ENCODE results near the gene DYDC2.
"Not testable (repeated sequence)": the region's sequence is repeated elsewhere in the genome, so short reads cannot be mapped to it uniquely, and the experiment has no call there.

Gene DYDC2

GRCh38 chr10:80413271-80413996, 56.9 kb downstream of the DYDC2 start:
- DNase-seq: peak in 3 of 56 donors; percentile 8 to 25 (median 17)

- DNase-seq: no peak
Observed at GRCh38 chr10:80414142-80414895, 57.7 kb downstream of the DYDC2 start.

- DNase-seq: no peak
Observed at GRCh38 chr10:80415734-80416478, 59.3 kb downstream of the DYDC2 start.

GRCh38 chr10:80416479-80417098, 60.0 kb downstream of the DYDC2 start:
- peak in 31 of 56 donors; percentile 9 to 70 (median 33) for DNase-seq

GRCh38 chr10:80417256-80417655, 60.7 kb downstream of the DYDC2 start:
- not testable (repeated sequence) for DNase-seq

Data from amygdala (tissue), 56 donors.